ENCODE data around the gene SMIM36.

The SMIM36 gene

GRCh38 chr17:55462711-55463110, 48.5 kb downstream of the SMIM36 start:
- TF ChIP-seq ZFX (IDR thresholded peaks at IDR 0.05; ENCODE audit: borderline replicate concordance) = no peak
- TF ChIP-seq, protein P1, sequence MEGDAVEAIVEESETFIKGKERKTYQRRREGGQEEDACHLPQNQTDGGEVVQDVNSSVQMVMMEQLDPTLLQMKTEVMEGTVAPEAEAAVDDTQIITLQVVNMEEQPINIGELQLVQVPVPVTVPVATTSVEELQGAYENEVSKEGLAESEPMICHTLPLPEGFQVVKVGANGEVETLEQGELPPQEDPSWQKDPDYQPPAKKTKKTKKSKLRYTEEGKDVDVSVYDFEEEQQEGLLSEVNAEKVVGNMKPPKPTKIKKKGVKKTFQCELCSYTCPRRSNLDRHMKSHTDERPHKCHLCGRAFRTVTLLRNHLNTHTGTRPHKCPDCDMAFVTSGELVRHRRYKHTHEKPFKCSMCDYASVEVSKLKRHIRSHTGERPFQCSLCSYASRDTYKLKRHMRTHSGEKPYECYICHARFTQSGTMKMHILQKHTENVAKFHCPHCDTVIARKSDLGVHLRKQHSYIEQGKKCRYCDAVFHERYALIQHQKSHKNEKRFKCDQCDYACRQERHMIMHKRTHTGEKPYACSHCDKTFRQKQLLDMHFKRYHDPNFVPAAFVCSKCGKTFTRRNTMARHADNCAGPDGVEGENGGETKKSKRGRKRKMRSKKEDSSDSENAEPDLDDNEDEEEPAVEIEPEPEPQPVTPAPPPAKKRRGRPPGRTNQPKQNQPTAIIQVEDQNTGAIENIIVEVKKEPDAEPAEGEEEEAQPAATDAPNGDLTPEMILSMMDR (IDR thresholded peaks at IDR 0.05) = no peak
- H3K27ac ChIP-seq = no peak overlapping the region

DNA sequence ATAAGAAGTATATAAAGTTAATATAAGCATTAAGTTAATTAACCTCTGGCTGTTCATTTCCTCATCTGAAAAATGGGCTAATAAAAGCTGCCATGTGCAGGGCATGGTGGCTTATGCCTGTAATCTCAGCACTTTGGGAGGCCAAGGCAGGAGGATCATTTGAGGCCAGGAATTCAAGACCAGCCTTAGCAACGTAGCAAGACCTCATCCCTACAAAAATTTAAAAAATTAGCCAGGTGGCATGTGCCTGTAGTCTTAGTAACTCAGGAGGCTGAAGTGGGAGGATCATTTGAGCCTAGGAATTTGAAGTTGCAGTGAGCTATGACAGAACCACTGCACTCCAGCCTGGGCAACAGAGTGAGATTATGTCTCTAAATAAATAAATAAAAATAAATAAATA, 49.0 kb downstream of the SMIM36 start:
- H3K27ac ChIP-seq = no peak overlapping the region
- TF ChIP-seq ZFX (IDR thresholded peaks at IDR 0.05; ENCODE audit: borderline replicate concordance) = no peak
- TF ChIP-seq, protein P1 (IDR thresholded peaks at IDR 0.05) = no peak

GRCh38 chr17:55458978-55459377, 52.3 kb downstream of the SMIM36 start:
- no peak overlapping the region for H3K27ac ChIP-seq
- TF ChIP-seq ZFX (IDR thresholded peaks at IDR 0.05; ENCODE audit: borderline replicate concordance) = no peak
- TF ChIP-seq, protein P1 (IDR thresholded peaks at IDR 0.05) = no peak

- TF ChIP-seq, protein P1 (IDR thresholded peaks at IDR 0.05) = no peak
- no peak for TF ChIP-seq ZFX (IDR thresholded peaks at IDR 0.05; ENCODE audit: borderline replicate concordance)
- H3K27ac ChIP-seq = no peak overlapping the region
These were observed 52.9 kb downstream of the SMIM36 start for GRCh38 chr17:55458287-55458900.

DNA sequence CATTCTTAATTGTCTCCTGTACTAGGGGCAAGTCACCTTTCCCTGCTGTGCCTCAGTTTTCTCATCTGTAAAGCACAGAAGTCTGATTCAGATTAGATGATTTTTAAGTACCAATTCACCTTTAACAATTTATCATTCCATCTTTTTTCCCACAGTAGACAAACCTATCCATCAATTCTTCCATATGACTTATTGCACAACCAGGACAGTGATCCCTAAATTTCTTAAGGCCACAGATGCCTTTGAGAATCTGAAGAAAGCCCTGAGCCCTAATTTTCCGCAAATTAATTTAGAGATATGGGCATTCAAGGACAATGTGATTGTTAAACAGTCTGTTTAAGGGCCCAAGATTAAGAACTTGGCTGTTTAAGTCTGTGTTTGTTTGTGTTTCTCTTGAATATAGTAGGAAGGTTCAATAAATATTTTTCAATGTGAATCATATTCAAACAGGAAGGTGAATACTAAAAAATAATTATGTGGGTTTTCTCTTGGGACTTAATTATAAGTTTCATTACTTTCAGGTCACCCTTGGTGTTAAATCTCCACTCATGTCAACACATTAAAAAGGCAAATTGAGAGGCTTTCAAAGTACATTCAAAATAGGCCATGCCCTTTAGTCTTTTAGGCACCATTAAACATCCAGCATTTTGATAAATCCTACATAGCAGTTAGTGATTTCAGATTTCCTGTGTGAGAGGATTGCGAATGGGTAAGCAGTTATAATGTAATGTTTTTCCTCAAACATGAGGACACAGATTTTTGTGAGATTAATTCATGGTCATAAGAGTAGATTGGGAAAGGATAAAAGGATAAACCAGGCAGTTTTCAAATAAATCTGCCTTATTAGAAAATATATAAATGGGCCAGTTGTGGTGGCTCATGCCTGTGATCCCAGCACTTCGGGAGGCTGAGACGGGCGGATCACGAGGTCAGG, 54.7 kb downstream of the SMIM36 start:
- TF ChIP-seq, protein P1 (IDR thresholded peaks at IDR 0.05) = no peak
- TF ChIP-seq ZFX (IDR thresholded peaks at IDR 0.05; ENCODE audit: borderline replicate concordance) = no peak
- no peak overlapping the region for H3K27ac ChIP-seq

- TF ChIP-seq, protein P1 (IDR thresholded peaks at IDR 0.05) = no peak
- TF ChIP-seq ZFX (IDR thresholded peaks at IDR 0.05; ENCODE audit: borderline replicate concordance) = no peak
- no peak overlapping the region for H3K27ac ChIP-seq
These were observed 56.3 kb downstream of the SMIM36 start for GRCh38 chr17:55454906-55455474.

Measured in 22Rv1 (cell line).